ENCODE measurements around the gene NRM. TPM values are rescaled to one million over a fixed set of nuclear protein-coding genes. Genes with fewer than 3 reads are reported as not detected.

NRM gene
- total RNA-seq, 1 donor from 2014 or later, result 6.1 TPM

- DNase-seq (ENCODE audit: extremely low spot score in 2 of 2), result no peak
- no peak overlapping the region for H3K4me3 ChIP-seq
- no peaks in the 10 kb centered on the region for H3K27me3 ChIP-seq
- intact Hi-C loops (cut with DNase I), result no loop called here
- H3K27ac ChIP-seq, result no peak overlapping the region
- no peaks in the 10 kb centered on the region for H3K4me1 ChIP-seq
- TF ChIP-seq POLR2AphosphoS5 (IDR thresholded peaks at IDR 0.05; ENCODE audit: insufficient read depth in 1 of 2, low read depth in 1 of 2) (no peak), CTCF (IDR thresholded peaks at IDR 0.05) (no peak), POLR2A (IDR thresholded peaks at IDR 0.05) (no peak)
- H3K36me3 ChIP-seq, result peaks cover 0 to 32% of the 10 kb centered on the region in 2 donors
- H3K9me3 ChIP-seq, result no peaks in the 10 kb centered on the region
These were observed 14.8 kb upstream of the NRM start for GRCh38 chr6:30705620-30706019.

- no peak for DNase-seq (ENCODE audit: extremely low spot score in 2 of 2)
- Histone ChIP-seq H3K27me3 (no peaks in the 10 kb centered on the region), H3K27ac (no peak overlapping the region), H3K9me3 (no peaks in the 10 kb centered on the region), H3K36me3 (peaks cover 0 to 25% of the 10 kb centered on the region in 2 donors), H3K4me1 (no peaks in the 10 kb centered on the region), H3K4me3 (no peak overlapping the region)
- no peak for TF ChIP-seq POLR2A (IDR thresholded peaks at IDR 0.05)
- TF ChIP-seq CTCF (IDR thresholded peaks at IDR 0.05), result no peak
- TF ChIP-seq POLR2AphosphoS5 (IDR thresholded peaks at IDR 0.05; ENCODE audit: insufficient read depth in 1 of 2, low read depth in 1 of 2), result no peak
- intact Hi-C loops (cut with DNase I), result no loop called here
These were observed 13.0 kb upstream of the NRM start for GRCh38 chr6:30703821-30704220.

- Histone ChIP-seq H3K36me3 (peaks cover 0 to 23% of the 10 kb centered on the region in 2 donors), H3K27me3 (no peaks in the 10 kb centered on the region), H3K27ac (no peak overlapping the region), H3K9me3 (no peaks in the 10 kb centered on the region), H3K4me3 (no peak overlapping the region), H3K4me1 (no peaks in the 10 kb centered on the region)
- no peak for DNase-seq (ENCODE audit: extremely low spot score in 2 of 2)
- no peak for TF ChIP-seq CTCF (IDR thresholded peaks at IDR 0.05)
- no peak for TF ChIP-seq POLR2AphosphoS5 (IDR thresholded peaks at IDR 0.05; ENCODE audit: insufficient read depth in 1 of 2, low read depth in 1 of 2)
- no peak for TF ChIP-seq POLR2A (IDR thresholded peaks at IDR 0.05)
- intact Hi-C loops (cut with DNase I), result no loop called here
These were observed 12.2 kb upstream of the NRM start for GRCh38 chr6:30703011-30703410.

GRCh38 chr6:30700340-30700739 lies 9.6 kb upstream of the NRM start:
- intact Hi-C loops (cut with DNase I), result no loop called here
- Histone ChIP-seq H3K27ac (no peak overlapping the region), H3K4me3 (no peak overlapping the region), H3K9me3 (no peaks in the 10 kb centered on the region), H3K36me3 (peaks cover 0 to 7% of the 10 kb centered on the region in 2 donors), H3K27me3 (no peaks in the 10 kb centered on the region), H3K4me1 (no peaks in the 10 kb centered on the region)
- TF ChIP-seq CTCF (IDR thresholded peaks at IDR 0.05) (no peak), POLR2AphosphoS5 (IDR thresholded peaks at IDR 0.05; ENCODE audit: insufficient read depth in 1 of 2, low read depth in 1 of 2) (no peak), POLR2A (IDR thresholded peaks at IDR 0.05) (no peak)
- DNase-seq (ENCODE audit: extremely low spot score in 2 of 2), result no peak

GRCh38 chr6:30696432-30696831 lies 5.6 kb upstream of the NRM start:
- Histone ChIP-seq H3K9me3 (no peaks in the 10 kb centered on the region), H3K4me1 (no peaks in the 10 kb centered on the region), H3K4me3 (no peak overlapping the region), H3K27ac (no peak overlapping the region), H3K36me3 (no peaks in the 10 kb centered on the region), H3K27me3 (no peaks in the 10 kb centered on the region)
- intact Hi-C loops (cut with DNase I), result no loop called here
- DNase-seq (ENCODE audit: extremely low spot score in 2 of 2), result no peak
- no peak for TF ChIP-seq POLR2A (IDR thresholded peaks at IDR 0.05)
- no peak for TF ChIP-seq CTCF (IDR thresholded peaks at IDR 0.05)
- no peak for TF ChIP-seq POLR2AphosphoS5 (IDR thresholded peaks at IDR 0.05; ENCODE audit: insufficient read depth in 1 of 2, low read depth in 1 of 2)
